ENCODE measurements around the gene ASTN2. TPM values are rescaled to one million over a fixed set of nuclear protein-coding genes. Genes with fewer than 3 reads are reported as not detected.

The ASTN2 gene
- total RNA-seq, 5 donors from 2014 or later (not counting 1 experiment from before 2014, with no cell fraction given): 3.7 to 4.8 (median 4.4) TPM

- H3K4me3 ChIP-seq (ENCODE audit: control insufficient read depth in 1 of 2, extremely low read depth in 1 of 2, low read length in 1 of 2): no peak overlapping the region
- DNase-seq (no peak), ATAC-seq (replicated peaks in 1 of 4) (no peak)
- Mint-ChIP-seq H3K9me3 (peaks cover 0 to 20% (median 0%) of the 10 kb centered on the region in 3 donors), H3K4me1 (no peaks in the 10 kb centered on the region), H3K27me3 (no peaks in the 10 kb centered on the region), H3K27ac (no peak overlapping the region), H3K36me3 (no peaks in the 10 kb centered on the region), H3K4me3 (no peak overlapping the region)
- no CpG with 5 or more reads among the region's 2 CpGs for WGBS (ENCODE audit: insufficient coverage)
- ChIA-PET POLR2A (no interaction called here), CTCF (no interaction called here)
- no peaks in the 10 kb centered on the region for H3K9me3 ChIP-seq
- no peaks in the 10 kb centered on the region for H3K4me1 ChIP-seq (ENCODE audit: control insufficient read depth in 1 of 2, extremely low read depth in 1 of 2, insufficient read depth in 2 of 2, low read length in 2 of 2)
- H3K27ac ChIP-seq (ENCODE audit: low read length): no peak overlapping the region
- no peaks in the 10 kb centered on the region for H3K27me3 ChIP-seq (replicated peaks in 1 of 2; ENCODE audit: control insufficient read depth in 2 of 2, extremely low read depth in 1 of 2, insufficient read depth in 2 of 2, low read length in 1 of 2)
- H3K36me3 ChIP-seq (ENCODE audit: control insufficient read depth in 2 of 2, extremely low read depth in 1 of 2, insufficient read depth in 1 of 2, low read length in 1 of 2): no peaks in the 10 kb centered on the region
Measured at GRCh38 chr9:117156771-117157535, 257.9 kb downstream of the ASTN2 start.

GRCh38 chr9:117156144-117156688 lies 258.6 kb downstream of the ASTN2 start:
- Mint-ChIP-seq H3K9me3 (peaks cover 0 to 22% (median 0%) of the 10 kb centered on the region in 3 donors), H3K36me3 (no peaks in the 10 kb centered on the region), H3K4me1 (no peaks in the 10 kb centered on the region), H3K27me3 (no peaks in the 10 kb centered on the region), H3K27ac (no peak overlapping the region), H3K4me3 (no peak overlapping the region)
- 57% methylated on average over 1 of the region's 2 CpGs for WGBS (ENCODE audit: insufficient coverage)
- Histone ChIP-seq H3K4me3 (ENCODE audit: control insufficient read depth in 1 of 2, extremely low read depth in 1 of 2, low read length in 1 of 2) (no peak overlapping the region), H3K4me1 (ENCODE audit: control insufficient read depth in 1 of 2, extremely low read depth in 1 of 2, insufficient read depth in 2 of 2, low read length in 2 of 2) (no peaks in the 10 kb centered on the region), H3K27me3 (replicated peaks in 1 of 2; ENCODE audit: control insufficient read depth in 2 of 2, extremely low read depth in 1 of 2, insufficient read depth in 2 of 2, low read length in 1 of 2) (no peaks in the 10 kb centered on the region), H3K36me3 (ENCODE audit: control insufficient read depth in 2 of 2, extremely low read depth in 1 of 2, insufficient read depth in 1 of 2, low read length in 1 of 2) (no peaks in the 10 kb centered on the region), H3K9me3 (no peaks in the 10 kb centered on the region), H3K27ac (ENCODE audit: low read length) (no peak overlapping the region)
- DNase-seq (no peak), ATAC-seq (replicated peaks in 1 of 4) (no peak)
- CTCF ChIA-PET: no interaction called here
- POLR2A ChIA-PET: no interaction called here

GRCh38 chr9:117153021-117153420 lies 261.8 kb downstream of the ASTN2 start:
- no peak overlapping the region for H3K4me3 ChIP-seq (ENCODE audit: control insufficient read depth in 1 of 2, extremely low read depth in 1 of 2, low read length in 1 of 2)
- H3K27ac ChIP-seq (ENCODE audit: low read length): no peak overlapping the region
- Mint-ChIP-seq H3K27me3 (no peaks in the 10 kb centered on the region), H3K4me3 (no peak overlapping the region), H3K36me3 (no peaks in the 10 kb centered on the region), H3K27ac (no peak overlapping the region), H3K4me1 (no peaks in the 10 kb centered on the region), H3K9me3 (peaks cover 0 to 16% (median 4%) of the 10 kb centered on the region in 3 donors)
- DNase-seq (no peak), ATAC-seq (replicated peaks in 1 of 4) (no peak)
- H3K9me3 ChIP-seq: no peaks in the 10 kb centered on the region
- H3K4me1 ChIP-seq (ENCODE audit: control insufficient read depth in 1 of 2, extremely low read depth in 1 of 2, insufficient read depth in 2 of 2, low read length in 2 of 2): no peaks in the 10 kb centered on the region
- no CpG with 5 or more reads among the region's 1 CpG for WGBS (ENCODE audit: insufficient coverage)
- ChIA-PET POLR2A (no interaction called here), CTCF (no interaction called here)
- no peaks in the 10 kb centered on the region for H3K36me3 ChIP-seq (ENCODE audit: control insufficient read depth in 2 of 2, extremely low read depth in 1 of 2, insufficient read depth in 1 of 2, low read length in 1 of 2)
- no peaks in the 10 kb centered on the region for H3K27me3 ChIP-seq (replicated peaks in 1 of 2; ENCODE audit: control insufficient read depth in 2 of 2, extremely low read depth in 1 of 2, insufficient read depth in 2 of 2, low read length in 1 of 2)

- ATAC-seq (replicated peaks in 1 of 4) (no peak), DNase-seq (no peak)
- Mint-ChIP-seq H3K4me1 (no peaks in the 10 kb centered on the region), H3K27ac (no peak overlapping the region), H3K36me3 (no peaks in the 10 kb centered on the region), H3K27me3 (no peaks in the 10 kb centered on the region), H3K4me3 (no peak overlapping the region), H3K9me3 (peaks cover 0 to 15% (median 4%) of the 10 kb centered on the region in 3 donors)
- no peaks in the 10 kb centered on the region for H3K4me1 ChIP-seq (ENCODE audit: control insufficient read depth in 1 of 2, extremely low read depth in 1 of 2, insufficient read depth in 2 of 2, low read length in 2 of 2)
- H3K36me3 ChIP-seq (ENCODE audit: control insufficient read depth in 2 of 2, extremely low read depth in 1 of 2, insufficient read depth in 1 of 2, low read length in 1 of 2): no peaks in the 10 kb centered on the region
- no peaks in the 10 kb centered on the region for H3K27me3 ChIP-seq (replicated peaks in 1 of 2; ENCODE audit: control insufficient read depth in 2 of 2, extremely low read depth in 1 of 2, insufficient read depth in 2 of 2, low read length in 1 of 2)
- WGBS (ENCODE audit: insufficient coverage): no CpG with 5 or more reads among the region's 2 CpGs
- H3K4me3 ChIP-seq (ENCODE audit: control insufficient read depth in 1 of 2, extremely low read depth in 1 of 2, low read length in 1 of 2): no peak overlapping the region
- H3K9me3 ChIP-seq: no peaks in the 10 kb centered on the region
- POLR2A ChIA-PET: no interaction called here
- H3K27ac ChIP-seq (ENCODE audit: low read length): no peak overlapping the region
- CTCF ChIA-PET: no interaction called here
Measured at GRCh38 chr9:117151716-117152115, 263.1 kb downstream of the ASTN2 start.

GRCh38 chr9:117149996-117150395 lies 264.9 kb downstream of the ASTN2 start:
- WGBS (ENCODE audit: insufficient coverage): no CpG with 5 or more reads among the region's 4 CpGs
- Histone ChIP-seq H3K9me3 (no peaks in the 10 kb centered on the region), H3K4me1 (ENCODE audit: control insufficient read depth in 1 of 2, extremely low read depth in 1 of 2, insufficient read depth in 2 of 2, low read length in 2 of 2) (no peaks in the 10 kb centered on the region), H3K27me3 (replicated peaks in 1 of 2; ENCODE audit: control insufficient read depth in 2 of 2, extremely low read depth in 1 of 2, insufficient read depth in 2 of 2, low read length in 1 of 2) (no peaks in the 10 kb centered on the region), H3K36me3 (ENCODE audit: control insufficient read depth in 2 of 2, extremely low read depth in 1 of 2, insufficient read depth in 1 of 2, low read length in 1 of 2) (no peaks in the 10 kb centered on the region), H3K4me3 (ENCODE audit: control insufficient read depth in 1 of 2, extremely low read depth in 1 of 2, low read length in 1 of 2) (no peak overlapping the region), H3K27ac (ENCODE audit: low read length) (no peak overlapping the region)
- CTCF ChIA-PET: no interaction called here
- H3K4me3 Mint-ChIP-seq: no peak overlapping the region
- no peaks in the 10 kb centered on the region for H3K36me3 Mint-ChIP-seq
- no peaks in the 10 kb centered on the region for H3K27me3 Mint-ChIP-seq
- H3K4me1 Mint-ChIP-seq: no peaks in the 10 kb centered on the region
- peaks cover 0 to 20% (median 4%) of the 10 kb centered on the region in 3 donors for H3K9me3 Mint-ChIP-seq
- ATAC-seq (replicated peaks in 1 of 4): no peak
- H3K27ac Mint-ChIP-seq: no peak overlapping the region
- POLR2A ChIA-PET: no interaction called here
- no peak for DNase-seq

- no peaks in the 10 kb centered on the region for H3K27me3 Mint-ChIP-seq
- H3K27ac Mint-ChIP-seq: no peak overlapping the region
- Histone ChIP-seq H3K36me3 (ENCODE audit: control insufficient read depth in 2 of 2, extremely low read depth in 1 of 2, insufficient read depth in 1 of 2, low read length in 1 of 2) (no peaks in the 10 kb centered on the region), H3K27me3 (replicated peaks in 1 of 2; ENCODE audit: control insufficient read depth in 2 of 2, extremely low read depth in 1 of 2, insufficient read depth in 2 of 2, low read length in 1 of 2) (peaks cover 0 to 2% of the 10 kb centered on the region in 2 experiments), H3K4me3 (ENCODE audit: control insufficient read depth in 1 of 2, extremely low read depth in 1 of 2, low read length in 1 of 2) (no peak overlapping the region), H3K4me1 (ENCODE audit: control insufficient read depth in 1 of 2, extremely low read depth in 1 of 2, insufficient read depth in 2 of 2, low read length in 2 of 2) (no peaks in the 10 kb centered on the region), H3K9me3 (no peaks in the 10 kb centered on the region), H3K27ac (ENCODE audit: low read length) (no peak overlapping the region)
- no peaks in the 10 kb centered on the region for H3K4me1 Mint-ChIP-seq
- ATAC-seq (replicated peaks in 1 of 4) (no peak), DNase-seq (no peak)
- ChIA-PET CTCF (no interaction called here), POLR2A (interaction anchor here in 1 of 2 donors (0.7 kb wide), 1 partner anchor 352 kb away, joined by 6 read pairs; no protein-coding TSS in a partner anchor)
- no peaks in the 10 kb centered on the region for H3K36me3 Mint-ChIP-seq
- peaks cover 2 to 13% (median 8%) of the 10 kb centered on the region in 3 donors for H3K9me3 Mint-ChIP-seq
- no peak overlapping the region for H3K4me3 Mint-ChIP-seq
- WGBS (ENCODE audit: insufficient coverage): 40% methylated on average over 1 of the region's 7 CpGs
Measured at GRCh38 chr9:117145811-117146490, 268.9 kb downstream of the ASTN2 start.
